Stimulated activated effector memory CD8-positive, alpha-beta T cell treated with anti-CD3 and anti-CD28 coated beads, Interleukin-12 subunit alpha, Interleukin-12 subunit beta, amount 100 ng/mL, for 72 hours (primary cell): Measurements from ENCODE around the gene ELK1.
"Not testable (repeated sequence)": the region's sequence is repeated elsewhere in the genome, so short reads cannot be mapped to it uniquely, and the experiment has no call there.

ENCODE experiments used
- ATAC-seq: fragments of 150-1000 bp; cut with Tn5 transposase; 2 replicates; pipeline ENCODE4 v1.10.0; 2021
- DNase-seq, 2 donors: peaks; one replicate each; pipeline ENCODE4 v3.0.0; 2021 to 2022; ENCODE audit warnings: low spot score in 2 of 2
- H3K27ac Mint-ChIP-seq: one replicate; pipeline ENCODE4 v1.8.0; 2022; ENCODE audit warnings: mild to moderate bottlenecking, mixed read lengths
- H3K36me3 Mint-ChIP-seq: one replicate; pipeline ENCODE4 v1.8.0; 2022; ENCODE audit warnings: mild to moderate bottlenecking, mixed read lengths
- H3K4me1 Mint-ChIP-seq: one replicate; pipeline ENCODE4 v1.8.0; 2022; ENCODE audit warnings: mixed read lengths
- H3K4me3 Mint-ChIP-seq: one replicate; pipeline ENCODE4 v1.8.0; 2022; ENCODE audit warnings: mild to moderate bottlenecking, mixed read lengths
- H3K9me3 Mint-ChIP-seq: one replicate; pipeline ENCODE4 v1.8.0; 2022; ENCODE audit warnings: mixed read lengths

ELK1 gene

GRCh38 chrX:47607091-47607490, 43.3 kb downstream of the ELK1 start:
- no peak for ATAC-seq
- Mint-ChIP-seq H3K27ac (no peak overlapping the region), H3K4me1 (no peaks in the 10 kb centered on the region), H3K9me3 (no peaks in the 10 kb centered on the region), H3K4me3 (no peak overlapping the region), H3K36me3 (no peaks in the 10 kb centered on the region)
- no peak for DNase-seq

DNA sequence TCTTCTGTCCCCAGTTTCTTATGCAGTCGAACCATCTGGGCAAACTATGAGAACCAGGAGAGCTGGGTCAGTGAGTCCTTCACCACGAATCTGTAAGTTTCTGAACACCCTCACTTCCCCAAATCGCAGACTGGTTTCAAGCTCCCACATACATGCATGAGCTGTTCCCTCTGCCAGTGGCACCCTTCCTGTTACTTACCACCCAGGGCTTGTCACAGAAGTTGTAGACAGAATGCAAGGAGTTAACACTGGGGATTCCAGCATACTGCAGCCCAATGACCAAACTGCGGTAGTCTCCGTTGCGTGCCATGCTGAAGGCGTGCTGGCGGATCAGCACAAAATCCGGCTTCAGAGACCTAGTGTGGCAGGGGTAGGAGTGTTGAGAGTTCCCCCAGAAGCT, 45.3 kb downstream of the ELK1 start:
- H3K4me3 Mint-ChIP-seq: no peak overlapping the region
- H3K27ac Mint-ChIP-seq: no peak overlapping the region
- DNase-seq (no peak), ATAC-seq (no peak)
- no peaks in the 10 kb centered on the region for H3K36me3 Mint-ChIP-seq
- H3K4me1 Mint-ChIP-seq: no peaks in the 10 kb centered on the region
- peaks cover 2% of the 10 kb centered on the region for H3K9me3 Mint-ChIP-seq

DNA sequence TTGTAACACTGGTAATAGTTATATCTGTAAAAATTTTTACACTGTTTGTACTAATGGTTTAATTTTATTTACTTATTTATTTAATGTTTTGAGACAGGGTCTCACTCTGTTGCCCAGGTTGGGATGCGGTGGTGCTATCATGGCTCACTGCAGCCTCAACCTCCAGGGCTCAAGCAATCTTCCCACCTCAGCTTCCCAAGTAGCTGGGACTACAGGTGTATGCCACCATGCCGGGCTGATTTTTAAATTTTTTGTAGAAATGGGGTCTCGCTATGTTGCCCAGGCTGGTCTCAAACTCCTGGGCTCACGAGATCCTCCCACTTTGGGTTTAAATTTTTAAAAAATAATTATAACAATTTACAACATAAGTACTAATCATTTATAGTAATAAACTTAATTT, 47.2 kb downstream of the ELK1 start:
- H3K4me1 Mint-ChIP-seq, H3K9me3 Mint-ChIP-seq: not testable (repeated sequence)

GRCh38 chrX:47597222-47597621, 53.1 kb downstream of the ELK1 start:
- Mint-ChIP-seq H3K4me1 (no peaks in the 10 kb centered on the region), H3K9me3 (peaks cover 4% of the 10 kb centered on the region), H3K27ac (no peak overlapping the region), H3K4me3 (no peak overlapping the region), H3K36me3 (no peaks in the 10 kb centered on the region)
- DNase-seq: no peak
- ATAC-seq: no peak

More for the DNA sequence above, 47.2 kb downstream of the ELK1 start:
- DNase-seq, H3K27ac Mint-ChIP-seq, H3K4me3 Mint-ChIP-seq, ATAC-seq, H3K36me3 Mint-ChIP-seq: not testable (repeated sequence)

GRCh38 chrX:47596256-47596655, 54.1 kb downstream of the ELK1 start:
- no peak overlapping the region for H3K4me3 Mint-ChIP-seq
- peaks cover 4% of the 10 kb centered on the region for H3K9me3 Mint-ChIP-seq
- peak overlapping the region; percentile 10 for H3K27ac Mint-ChIP-seq
- H3K36me3 Mint-ChIP-seq: no peaks in the 10 kb centered on the region
- no peak for DNase-seq
- ATAC-seq: no peak
- H3K4me1 Mint-ChIP-seq: no peaks in the 10 kb centered on the region

- no peak for DNase-seq
- Mint-ChIP-seq H3K4me3 (no peak overlapping the region), H3K27ac (peak overlapping the region; percentile 10), H3K9me3 (peaks cover 4% of the 10 kb centered on the region), H3K36me3 (no peaks in the 10 kb centered on the region), H3K4me1 (no peaks in the 10 kb centered on the region)
- no peak for ATAC-seq
Observed at GRCh38 chrX:47595716-47596251, 54.6 kb downstream of the ELK1 start.

GRCh38 chrX:47593522-47593921, 56.8 kb downstream of the ELK1 start:
- ATAC-seq (no peak), DNase-seq (no peak)
- peaks cover 2% of the 10 kb centered on the region for H3K9me3 Mint-ChIP-seq
- no peaks in the 10 kb centered on the region for H3K36me3 Mint-ChIP-seq
- H3K27ac Mint-ChIP-seq: no peak overlapping the region
- H3K4me3 Mint-ChIP-seq: no peak overlapping the region
- H3K4me1 Mint-ChIP-seq: no peaks in the 10 kb centered on the region

DNA sequence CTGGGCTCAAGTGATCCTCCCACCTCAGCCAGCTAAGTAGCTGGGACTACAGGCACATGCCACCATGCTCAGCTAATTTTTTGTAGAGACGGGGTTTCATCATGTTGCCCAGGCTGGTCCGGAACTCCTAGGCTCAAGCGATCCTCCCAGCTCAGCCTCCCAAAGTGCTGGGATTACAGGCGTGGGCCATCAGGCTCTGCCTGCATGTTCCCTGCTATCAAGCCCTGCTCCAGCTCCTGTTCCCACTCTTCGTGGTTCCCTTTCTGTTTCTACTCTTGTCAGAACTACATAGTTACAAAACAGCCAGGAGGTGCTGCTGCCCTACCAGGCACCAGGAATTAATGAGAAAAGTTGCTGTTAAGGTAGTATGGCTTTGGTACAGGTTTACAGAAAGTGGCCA, 59.4 kb downstream of the ELK1 start:
- H3K36me3 Mint-ChIP-seq: peaks cover 2% of the 10 kb centered on the region
- H3K4me3 Mint-ChIP-seq: no peak overlapping the region
- ATAC-seq: no peak
- no peak for DNase-seq
- H3K4me1 Mint-ChIP-seq: peaks cover under 1% of the 10 kb centered on the region
- no peaks in the 10 kb centered on the region for H3K9me3 Mint-ChIP-seq
- no peak overlapping the region for H3K27ac Mint-ChIP-seq

GRCh38 chrX:47587906-47588735, 62.2 kb downstream of the ELK1 start:
- no peak for ATAC-seq
- Mint-ChIP-seq H3K9me3 (no peaks in the 10 kb centered on the region), H3K27ac (no peak overlapping the region)

GRCh38 chrX:47587091-47587891, 63.1 kb downstream of the ELK1 start:
- H3K27ac Mint-ChIP-seq: no peak overlapping the region
- DNase-seq: no peak

More at GRCh38 chrX:47587906-47588735, 62.2 kb downstream of the ELK1 start:
- Mint-ChIP-seq H3K4me1 (peaks cover 14% of the 10 kb centered on the region), H3K4me3 (no peak overlapping the region), H3K36me3 (peaks cover 10% of the 10 kb centered on the region)
- no peak for DNase-seq

DNA sequence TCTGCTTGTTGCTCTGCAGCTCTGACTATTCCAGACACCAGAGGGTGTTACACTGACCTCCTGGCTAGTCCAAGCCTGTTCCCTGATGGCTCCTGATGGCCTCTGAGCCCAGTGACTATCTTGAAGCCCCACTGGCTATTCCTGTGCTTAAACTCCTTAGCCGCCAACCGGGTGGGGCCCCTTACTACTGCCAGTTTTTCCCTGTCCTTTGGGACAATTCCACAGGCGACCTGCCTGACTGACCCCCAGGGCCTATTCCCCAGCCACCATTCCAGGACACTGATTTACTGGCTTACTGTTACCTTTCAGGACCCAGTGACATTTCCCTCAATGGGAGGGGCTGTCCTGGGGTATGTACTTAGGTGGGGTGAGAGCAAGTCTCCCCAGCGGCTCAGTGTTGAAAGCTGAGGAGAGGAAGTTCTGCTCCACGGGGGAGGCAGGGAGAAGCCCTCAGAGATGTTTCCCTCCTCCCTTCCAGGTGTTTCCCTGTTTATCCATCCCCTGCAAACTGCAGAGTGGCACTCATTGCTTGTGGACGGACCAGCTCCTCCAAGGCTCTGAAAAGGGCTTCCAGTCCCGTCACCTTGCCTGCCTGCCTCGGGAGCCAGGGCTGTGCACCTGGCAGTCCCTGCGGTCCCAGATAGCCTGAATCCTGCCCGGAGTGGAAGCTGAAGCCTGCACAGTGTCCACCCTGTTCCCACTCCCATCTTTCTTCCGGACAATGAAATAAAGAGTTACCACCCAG, 64.1 kb downstream of the ELK1 start:
- Mint-ChIP-seq H3K9me3 (no peaks in the 10 kb centered on the region), H3K36me3 (peaks cover 10% of the 10 kb centered on the region), H3K4me1 (peaks cover 30% of the 10 kb centered on the region), H3K27ac (no peak overlapping the region), H3K4me3 (no peak overlapping the region)
- DNase-seq (no peak), ATAC-seq (no peak)

More at GRCh38 chrX:47587091-47587891, 63.1 kb downstream of the ELK1 start:
- peaks cover 10% of the 10 kb centered on the region for H3K36me3 Mint-ChIP-seq
- ATAC-seq: no peak
- peaks cover 22% of the 10 kb centered on the region for H3K4me1 Mint-ChIP-seq
- no peaks in the 10 kb centered on the region for H3K9me3 Mint-ChIP-seq
- no peak overlapping the region for H3K4me3 Mint-ChIP-seq
